ENCODE data around the gene UBE2F.

- no peak for TF ChIP-seq POLR2A (IDR thresholded peaks at IDR 0.05)
- TF ChIP-seq CTCF (IDR thresholded peaks at IDR 0.05) = no peak
Measured at GRCh38 chr2:238066218-238066617, 99.4 kb downstream of the UBE2F start.
